H4 (cell line): Measurements from ENCODE around the gene SLC2A13. TPM values are rescaled to one million over a fixed set of nuclear protein-coding genes. Genes with fewer than 3 reads are reported as not detected.

Experiments used
- DNase-seq: peaks from one replicate; pipeline ENCODE4 v3.0.0-alpha.2; 2015; ENCODE audit warnings: low spot score
- total RNA-seq: library from RNA; depleted of rRNA; stranded (reverse); fragments of >200 nt; shearing (Covaris generic); gene quantifications from 2 replicates; pipeline ENCODE4 v1.2.3, GENCODE V29; 2014; rRNA removed

The SLC2A13 gene
- 3.7 and 3.8 TPM in 2 replicates for total RNA-seq

- DNase-seq: peak; percentile 27
These were observed at the start of gene SLC2A13 for GRCh38 chr12:40105515-40106201. TSS of gene SLC2A13 (minus strand) at chr12:40106081. CDS start at chr12:40105808, 273 bp downstream.

- DNase-seq: no peak
These were observed 48.5 kb upstream of the SLC2A13 start for GRCh38 chr12:40154381-40154780.

GRCh38 chr12:40153432-40153831 is 47.6 kb upstream of the SLC2A13 start:
- no peak for DNase-seq

GRCh38 chr12:40152783-40153383 is 47.0 kb upstream of the SLC2A13 start:
- DNase-seq: no peak

GRCh38 chr12:40149673-40150260 is 43.9 kb upstream of the SLC2A13 start:
- no peak for DNase-seq

- no peak for DNase-seq
These were observed 41.2 kb upstream of the SLC2A13 start for GRCh38 chr12:40146800-40147797.

- DNase-seq: no peak
These were observed 40.0 kb upstream of the SLC2A13 start for GRCh38 chr12:40145896-40146295.

- DNase-seq: no peak
These were observed 38.1 kb upstream of the SLC2A13 start for GRCh38 chr12:40144023-40144422.

GRCh38 chr12:40142001-40142744 is 36.3 kb upstream of the SLC2A13 start:
- peak; percentile 28 for DNase-seq

GRCh38 chr12:40138526-40138925 is 32.6 kb upstream of the SLC2A13 start:
- DNase-seq: no peak

- DNase-seq: peak; percentile 19
These were observed 31.4 kb upstream of the SLC2A13 start for GRCh38 chr12:40137252-40137651.

GRCh38 chr12:40127408-40127807 is 21.5 kb upstream of the SLC2A13 start:
- no peak for DNase-seq

- DNase-seq: no peak
These were observed 17.6 kb upstream of the SLC2A13 start for GRCh38 chr12:40123496-40123895.

- no peak for DNase-seq
These were observed 17.0 kb upstream of the SLC2A13 start for GRCh38 chr12:40122842-40123241.

- DNase-seq: no peak
These were observed 11.9 kb upstream of the SLC2A13 start for GRCh38 chr12:40117818-40118217.

- no peak for DNase-seq
These were observed 4.7 kb upstream of the SLC2A13 start for GRCh38 chr12:40110586-40110985.

- peak; percentile 12 for DNase-seq
These were observed 2.1 kb upstream of the SLC2A13 start for GRCh38 chr12:40107803-40108620.

- peak; percentile 63 for DNase-seq
These were observed 1.4 kb upstream of the SLC2A13 start for GRCh38 chr12:40107098-40107802.

GRCh38 chr12:40106655-40107054 is 774 bp upstream of the SLC2A13 start:
- no peak for DNase-seq

GRCh38 chr12:40106202-40106533 is 287 bp upstream of the SLC2A13 start:
- no peak for DNase-seq
